NCI-H524 (cell line): ENCODE data around the gene MAMLD1.
A peak's percentile ranks its signal among the peaks of the same experiment; 100 is the strongest.
"Not testable (repeated sequence)": the region's sequence is repeated elsewhere in the genome, so short reads cannot be mapped to it uniquely, and the experiment has no call there.

Source experiments
- DNase-seq, 2 experiments: peaks; one replicate each; lab custom pipeline; 2025; lab: John Stamatoyannopoulos, UW

MAMLD1 gene, protein sequence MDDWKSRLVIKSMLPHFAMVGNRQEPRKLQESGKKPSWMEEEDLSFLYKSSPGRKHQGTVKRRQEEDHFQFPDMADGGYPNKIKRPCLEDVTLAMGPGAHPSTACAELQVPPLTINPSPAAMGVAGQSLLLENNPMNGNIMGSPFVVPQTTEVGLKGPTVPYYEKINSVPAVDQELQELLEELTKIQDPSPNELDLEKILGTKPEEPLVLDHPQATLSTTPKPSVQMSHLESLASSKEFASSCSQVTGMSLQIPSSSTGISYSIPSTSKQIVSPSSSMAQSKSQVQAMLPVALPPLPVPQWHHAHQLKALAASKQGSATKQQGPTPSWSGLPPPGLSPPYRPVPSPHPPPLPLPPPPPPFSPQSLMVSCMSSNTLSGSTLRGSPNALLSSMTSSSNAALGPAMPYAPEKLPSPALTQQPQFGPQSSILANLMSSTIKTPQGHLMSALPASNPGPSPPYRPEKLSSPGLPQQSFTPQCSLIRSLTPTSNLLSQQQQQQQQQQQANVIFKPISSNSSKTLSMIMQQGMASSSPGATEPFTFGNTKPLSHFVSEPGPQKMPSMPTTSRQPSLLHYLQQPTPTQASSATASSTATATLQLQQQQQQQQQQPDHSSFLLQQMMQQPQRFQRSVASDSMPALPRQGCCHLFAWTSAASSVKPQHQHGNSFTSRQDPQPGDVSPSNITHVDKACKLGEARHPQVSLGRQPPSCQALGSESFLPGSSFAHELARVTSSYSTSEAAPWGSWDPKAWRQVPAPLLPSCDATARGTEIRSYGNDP

DNA sequence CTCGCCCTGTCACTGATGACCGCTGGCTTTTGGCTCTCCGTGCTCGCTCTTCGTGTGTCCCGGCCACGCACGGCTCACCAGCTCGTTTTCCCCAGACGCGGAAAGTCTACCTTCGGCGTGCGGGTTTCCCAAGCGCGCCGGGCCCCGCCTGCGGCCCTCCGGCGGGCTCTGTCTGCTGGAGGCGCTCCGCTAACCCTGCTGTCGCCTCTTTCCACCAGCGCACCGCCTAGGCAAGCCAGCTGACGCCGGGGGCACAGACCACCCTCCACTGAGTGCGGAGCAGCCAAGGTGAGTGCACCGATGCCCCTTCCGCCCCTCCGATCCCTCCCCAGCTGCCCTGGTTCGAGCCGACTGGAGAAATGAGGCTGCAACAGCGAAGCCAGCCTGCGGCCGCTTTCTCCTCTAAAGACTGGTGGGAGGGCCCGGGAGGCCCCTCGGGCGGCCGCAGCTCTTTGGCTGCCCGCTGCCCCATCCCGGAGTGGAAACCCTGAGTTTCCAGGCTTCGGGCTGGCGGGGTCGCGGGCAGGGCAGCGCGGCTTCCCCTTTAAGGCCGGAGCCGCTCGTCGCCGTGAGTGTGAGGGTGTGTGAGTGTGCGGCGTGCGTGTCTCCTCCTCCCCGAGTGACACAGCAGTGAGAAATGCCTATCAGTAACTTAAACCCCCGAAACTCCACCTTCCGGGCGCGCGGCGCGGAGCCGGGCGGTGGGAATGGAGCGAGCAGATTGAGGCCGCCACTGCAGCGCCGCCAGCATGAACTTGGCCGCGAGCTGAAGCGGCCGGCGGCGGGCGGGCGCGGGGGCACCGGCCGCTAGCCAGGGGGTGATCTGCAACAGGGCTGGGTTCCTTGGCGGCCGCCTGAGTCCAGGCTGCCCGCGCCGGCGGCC, at the start of gene MAMLD1:
TSS of gene MAMLD1 (plus strand) at position 719 of the 883 bp plus-strand sequence. CDS start 82,200 bp downstream, outside the sequence.
- DNase-seq = peak; percentile 33 to 42

GRCh38 chrX:150313514-150313913, 49.6 kb upstream of the MAMLD1 start:
- DNase-seq = no peak

- DNase-seq = no peak
Measured at GRCh38 chrX:150314186-150314585, 48.9 kb upstream of the MAMLD1 start.

- DNase-seq = no peak
Measured at GRCh38 chrX:150316564-150316963, 46.6 kb upstream of the MAMLD1 start.

GRCh38 chrX:150323020-150323419, 40.1 kb upstream of the MAMLD1 start:
- DNase-seq = no peak

GRCh38 chrX:150324035-150324728, 38.9 kb upstream of the MAMLD1 start:
- no peak for DNase-seq

GRCh38 chrX:150324919-150325318, 38.2 kb upstream of the MAMLD1 start:
- no peak for DNase-seq

DNA sequence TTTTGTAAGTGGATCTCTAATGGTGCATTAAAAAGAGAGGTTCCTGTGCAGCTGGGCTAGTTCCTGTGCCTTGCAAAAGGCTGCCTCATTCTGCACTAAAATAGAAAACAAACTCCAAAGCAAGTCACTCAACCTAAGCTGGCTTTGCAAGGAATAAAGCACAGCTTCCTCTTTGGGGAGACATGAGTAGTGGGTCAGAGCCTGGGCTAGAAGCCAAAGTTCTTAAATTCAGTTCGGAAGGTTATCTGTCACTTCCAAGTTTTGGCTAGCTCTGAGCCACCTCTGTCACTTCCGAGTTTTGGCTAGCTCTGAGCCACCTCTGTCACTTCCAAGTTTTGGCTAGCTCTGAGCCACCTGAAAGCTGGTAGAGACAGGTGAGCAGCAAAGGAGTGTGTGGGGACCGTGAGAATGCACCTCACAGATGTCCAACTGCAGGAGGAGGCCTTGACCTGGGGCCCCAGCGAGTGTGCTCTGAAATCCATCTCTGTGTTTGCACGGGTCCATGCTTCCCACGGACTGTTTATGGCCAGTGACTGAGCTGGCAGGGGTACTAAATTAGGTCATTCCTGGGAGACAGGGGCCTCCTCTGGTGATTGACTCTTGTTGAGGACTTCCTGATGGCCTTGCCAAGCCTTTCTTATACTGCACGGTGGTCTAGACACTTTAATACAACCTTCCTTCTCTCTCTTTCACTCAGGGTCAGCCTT, 36.4 kb upstream of the MAMLD1 start:
- DNase-seq = no peak

DNA sequence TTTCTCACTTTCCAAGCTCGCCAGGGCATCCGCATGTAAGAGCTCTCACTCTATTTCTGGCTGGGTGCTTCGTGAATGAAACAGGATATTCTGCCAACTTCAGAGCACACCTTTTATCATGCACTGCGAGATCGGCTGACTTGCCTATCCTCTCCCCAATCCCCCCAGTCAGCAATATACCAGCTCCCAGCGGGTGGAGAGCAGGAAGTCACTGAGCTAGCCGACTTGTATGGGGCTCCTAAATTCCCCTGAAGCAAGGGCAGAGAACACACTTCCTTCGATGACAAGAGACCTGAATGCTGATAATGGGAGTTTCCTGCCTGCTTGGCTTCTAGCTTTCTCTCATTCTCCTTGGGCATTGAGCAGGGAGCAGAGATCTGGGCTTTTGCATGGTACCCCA, 33.8 kb upstream of the MAMLD1 start:
- DNase-seq = no peak

DNA sequence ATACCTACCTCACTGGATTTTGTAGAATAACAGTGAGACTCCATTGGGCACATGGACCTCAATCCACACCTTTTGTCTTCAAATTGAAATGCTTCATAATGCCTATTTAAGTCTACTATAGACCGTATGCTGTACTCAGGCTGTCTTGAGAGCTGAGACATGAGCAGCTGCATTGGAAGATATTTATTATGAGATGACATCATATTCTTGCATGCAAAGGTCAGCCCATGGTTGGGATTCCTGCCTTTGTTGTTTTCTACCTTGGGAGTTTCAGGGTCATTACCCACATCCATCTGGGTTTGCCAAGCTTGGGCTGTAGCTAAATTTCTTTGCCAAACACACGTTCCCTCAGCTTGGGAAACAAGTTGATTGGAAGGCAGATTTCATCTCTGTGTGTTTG, 33.2 kb upstream of the MAMLD1 start:
- no peak for DNase-seq

DNA sequence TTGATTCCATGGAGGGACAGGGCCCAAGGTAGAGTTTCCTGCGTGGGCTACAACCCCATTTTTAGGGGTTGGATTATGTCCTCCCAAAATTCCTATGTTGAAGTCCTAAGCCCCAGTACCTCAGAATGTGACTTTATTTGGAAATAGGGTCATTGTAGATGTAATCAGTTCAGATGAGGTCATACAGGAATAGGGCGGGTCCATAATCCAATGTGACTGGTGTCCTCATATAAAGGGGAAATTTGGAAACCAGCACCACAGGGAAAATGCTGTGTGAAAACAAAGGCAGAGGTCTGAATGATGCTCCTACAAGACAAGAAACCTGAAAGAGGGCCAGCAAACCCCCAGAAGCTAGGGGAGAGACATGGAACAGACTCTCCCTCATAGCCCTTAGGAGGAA, 31.1 kb upstream of the MAMLD1 start:
- no peak for DNase-seq

DNA sequence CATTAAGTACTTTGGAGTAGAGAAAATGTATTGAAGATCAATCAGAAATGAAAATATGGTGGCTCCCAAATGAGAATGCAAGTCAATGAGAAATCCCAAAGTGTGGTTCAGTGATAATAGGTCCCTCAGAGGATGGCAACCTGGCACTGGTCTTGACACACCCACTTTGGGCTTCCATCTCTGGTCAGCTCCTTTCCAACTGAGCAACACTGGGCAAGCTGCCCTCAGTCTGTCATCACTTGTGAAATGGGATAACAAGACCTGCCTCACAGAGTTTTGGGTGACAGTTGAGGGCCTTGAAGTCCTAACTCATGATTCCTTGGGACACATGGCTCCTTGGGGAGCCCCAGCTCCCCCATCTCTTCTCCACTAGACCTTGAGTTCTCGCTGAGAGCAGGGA, 29.0 kb upstream of the MAMLD1 start:
- no peak for DNase-seq

- no peak for DNase-seq
Measured at GRCh38 chrX:150334981-150335380, 28.1 kb upstream of the MAMLD1 start.

- DNase-seq = no peak
Measured at GRCh38 chrX:150337026-150337425, 26.1 kb upstream of the MAMLD1 start.

GRCh38 chrX:150337536-150337935, 25.6 kb upstream of the MAMLD1 start:
- peak in 1 of 2 experiments; percentile 2 for DNase-seq

DNA sequence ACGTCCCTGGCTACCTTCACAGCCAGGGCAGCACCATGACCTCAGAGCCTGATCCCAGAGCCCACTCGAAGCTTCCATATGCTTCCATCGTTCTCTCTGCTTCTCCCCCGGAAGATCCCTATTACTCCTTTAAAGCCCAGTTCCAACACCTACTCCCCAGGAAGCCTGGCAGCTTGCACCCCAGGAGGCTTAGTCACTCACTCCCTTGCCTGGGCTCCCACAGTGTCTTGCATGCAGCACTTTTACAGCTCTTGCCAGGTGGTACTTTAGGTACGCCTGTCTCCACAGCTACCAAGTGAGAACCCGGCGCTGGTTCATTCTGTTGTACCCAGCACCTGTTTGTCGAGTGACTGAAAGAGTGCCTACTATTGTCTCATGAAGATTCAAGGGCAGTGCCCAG, 24.5 kb upstream of the MAMLD1 start:
- no peak for DNase-seq

GRCh38 chrX:150339736-150340135, 23.4 kb upstream of the MAMLD1 start:
- no peak for DNase-seq

GRCh38 chrX:150340326-150340725, 22.8 kb upstream of the MAMLD1 start:
- not testable (repeated sequence) for DNase-seq

DNA sequence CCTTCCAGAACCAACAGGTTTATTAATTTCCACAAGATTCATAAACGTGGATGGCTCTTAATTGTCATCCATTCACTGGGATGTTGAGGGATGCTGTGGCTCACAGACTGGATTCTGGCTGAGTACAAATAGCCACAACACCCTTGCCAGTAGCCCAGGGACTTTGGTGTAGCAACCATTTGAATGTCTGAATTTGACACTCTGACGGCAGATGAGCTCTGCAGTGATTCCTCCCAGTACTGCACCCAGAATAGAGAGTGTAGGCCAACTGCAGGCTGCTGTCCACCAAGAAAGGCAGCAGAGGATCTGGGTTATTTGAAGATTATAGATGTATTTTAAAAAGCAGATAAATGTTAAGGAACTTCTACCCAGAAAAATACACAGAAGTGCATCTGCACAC, 15.6 kb upstream of the MAMLD1 start:
- no peak for DNase-seq

DNA sequence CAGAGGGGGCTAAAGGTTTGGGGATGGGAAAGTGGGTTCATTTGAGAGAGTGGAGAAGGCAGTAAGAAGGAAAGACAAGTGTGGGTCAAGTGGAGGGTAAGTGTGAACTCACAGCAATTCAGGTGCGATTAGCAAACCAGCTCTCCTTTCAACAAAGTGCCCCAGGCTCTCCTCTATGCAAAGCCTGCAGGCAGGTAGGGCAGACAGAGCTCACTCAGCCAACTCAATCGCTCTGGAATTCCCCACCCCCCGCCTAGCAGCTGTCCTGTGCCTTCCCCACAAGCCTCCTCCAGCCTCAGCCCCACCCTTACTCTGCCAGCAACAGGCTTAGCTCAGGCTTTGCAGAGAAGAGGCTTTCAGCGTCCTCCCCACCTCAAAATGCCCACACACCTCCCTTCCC, 14.8 kb upstream of the MAMLD1 start:
- DNase-seq = peak; percentile 48 to 69

GRCh38 chrX:150352114-150352513, 11.0 kb upstream of the MAMLD1 start:
- DNase-seq = no peak
